MCF 10A (cell line): Measurements from ENCODE around the gene KDM4B. TPM values are rescaled to one million over a fixed set of nuclear protein-coding genes. Genes with fewer than 3 reads are reported as not detected.

ENCODE experiments used
- BruUV-seq: library from RNA; stranded (reverse); fragments of 400-500 nt; replicated peaks from 2 replicates; lab custom pipeline; 2021; lab: Mats Ljungman, UMichigan
- CTCF ChIA-PET: fragments of 300-600 bp; sonication (Branson Sonifier 250); formaldehyde crosslinking; extraction: SDS; loops from one replicate; lab custom pipeline; 2021; ENCODE audit warnings: antibody characterized with exemption, inconsistent platforms; lab: Yijun Ruan, JAX
- POLR2A ChIA-PET: fragments of 300-600, 350-650 bp; sonication (Branson Sonifier 250); formaldehyde crosslinking; extraction: SDS; loops from one replicate; lab custom pipeline; 2020; ENCODE audit warnings: antibody characterized with exemption, inconsistent platforms; lab: Yijun Ruan, JAX
- DNase-seq: peaks from one replicate; pipeline ENCODE4 v3.0.0-alpha.2; 2018; ENCODE audit not compliant: unreplicated experiment
- H3K27ac Mint-ChIP-seq: one replicate; pipeline ENCODE4 v1.8.0; 2022; ENCODE audit warnings: mild to moderate bottlenecking, low read depth, mixed read lengths; ENCODE audit not compliant: unreplicated experiment
- H3K27me3 Mint-ChIP-seq: one replicate; pipeline ENCODE4 v1.8.0; 2022; ENCODE audit warnings: mixed read lengths; ENCODE audit not compliant: insufficient read depth, unreplicated experiment
- H3K36me3 Mint-ChIP-seq: one replicate; pipeline ENCODE4 v1.8.0; 2022; ENCODE audit warnings: mild to moderate bottlenecking, moderate library complexity, mixed read lengths; ENCODE audit not compliant: insufficient read depth, unreplicated experiment
- H3K4me1 Mint-ChIP-seq: one replicate; pipeline ENCODE4 v1.8.0; 2022; ENCODE audit warnings: mixed read lengths; ENCODE audit not compliant: insufficient read depth, unreplicated experiment
- H3K4me3 Mint-ChIP-seq: one replicate; pipeline ENCODE4 v1.8.0; 2022; ENCODE audit warnings: mild to moderate bottlenecking, moderate library complexity, mixed read lengths; ENCODE audit not compliant: unreplicated experiment
- H3K9me3 Mint-ChIP-seq: one replicate; pipeline ENCODE4 v1.8.0; 2022; ENCODE audit warnings: mixed read lengths; ENCODE audit not compliant: unreplicated experiment
- intact Hi-C: fragments of 100-400 bp; cut with micrococcal nuclease; formaldehyde crosslinking; loops from 2 replicates; pipeline ENCODE4 v1.14.1; 2022
- total RNA-seq: library from RNA; stranded (reverse); gene quantifications from 2 replicates; pipeline ENCODE4 v1.2.3, GENCODE V29; 2022
- TF ChIP-seq, protein P1 (sequence below): fragments of 200-600 bp; IDR thresholded peaks from one replicate; pipeline ENCODE4 v1.8.0; 2022; ENCODE audit warnings: antibody characterized with exemption, mild to moderate bottlenecking; ENCODE audit not compliant: unreplicated experiment

Gene KDM4B
- total RNA-seq, 1 experiment from 2014 or later = 34.4 TPM

DNA sequence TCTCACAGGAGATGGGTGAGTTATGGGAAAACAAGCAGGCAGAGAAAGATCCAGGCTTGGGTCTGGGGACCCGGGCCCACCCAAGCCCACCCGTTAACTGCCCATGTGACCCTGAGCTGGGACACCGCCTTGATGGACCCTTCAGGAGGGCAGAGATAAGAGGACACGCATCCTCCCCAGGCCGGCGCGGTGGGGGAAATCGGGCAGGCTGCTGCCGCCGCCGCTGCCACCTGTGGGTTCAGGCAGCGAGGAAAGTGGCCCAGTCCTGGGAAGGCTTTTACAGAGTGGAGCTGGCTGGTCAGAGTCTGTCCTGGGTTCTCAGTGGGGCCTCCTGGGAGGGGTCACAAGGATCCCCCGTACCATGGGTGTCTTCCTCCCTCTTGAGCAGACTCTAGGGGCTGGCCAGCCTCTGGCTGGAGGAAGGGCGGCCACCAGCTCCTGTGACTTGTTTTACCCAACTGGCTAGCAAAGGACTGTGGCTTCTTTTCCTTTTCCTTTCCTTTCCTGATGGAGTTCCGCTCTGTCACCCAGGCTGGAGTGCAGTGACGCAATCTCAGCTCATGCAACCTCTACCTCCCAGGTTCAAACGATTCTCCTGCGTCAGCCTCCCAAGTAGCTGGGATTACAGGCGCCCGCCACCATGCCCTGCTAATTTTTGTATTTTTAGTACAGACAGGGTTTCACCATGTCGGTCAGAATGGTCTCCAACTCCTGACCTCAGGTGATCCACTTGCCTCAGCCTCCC lies 155.4 kb downstream of the KDM4B start:
- Mint-ChIP-seq H3K27ac (no peak overlapping the region), H3K4me1 (no peaks in the 10 kb centered on the region), H3K27me3 (no peaks in the 10 kb centered on the region), H3K9me3 (no peaks in the 10 kb centered on the region), H3K4me3 (no peak overlapping the region), H3K36me3 (peaks cover 19% of the 10 kb centered on the region)
- POLR2A ChIA-PET = no interaction called here
- intact Hi-C loops = no loop called here
- CTCF ChIA-PET = interaction anchor here (0.6 kb wide), 1 partner anchor 210 kb away, joined by 3 read pairs; no protein-coding TSS in a partner anchor
- BruUV-seq = no TSS peak
- DNase-seq = no peak
- TF ChIP-seq, protein P1, sequence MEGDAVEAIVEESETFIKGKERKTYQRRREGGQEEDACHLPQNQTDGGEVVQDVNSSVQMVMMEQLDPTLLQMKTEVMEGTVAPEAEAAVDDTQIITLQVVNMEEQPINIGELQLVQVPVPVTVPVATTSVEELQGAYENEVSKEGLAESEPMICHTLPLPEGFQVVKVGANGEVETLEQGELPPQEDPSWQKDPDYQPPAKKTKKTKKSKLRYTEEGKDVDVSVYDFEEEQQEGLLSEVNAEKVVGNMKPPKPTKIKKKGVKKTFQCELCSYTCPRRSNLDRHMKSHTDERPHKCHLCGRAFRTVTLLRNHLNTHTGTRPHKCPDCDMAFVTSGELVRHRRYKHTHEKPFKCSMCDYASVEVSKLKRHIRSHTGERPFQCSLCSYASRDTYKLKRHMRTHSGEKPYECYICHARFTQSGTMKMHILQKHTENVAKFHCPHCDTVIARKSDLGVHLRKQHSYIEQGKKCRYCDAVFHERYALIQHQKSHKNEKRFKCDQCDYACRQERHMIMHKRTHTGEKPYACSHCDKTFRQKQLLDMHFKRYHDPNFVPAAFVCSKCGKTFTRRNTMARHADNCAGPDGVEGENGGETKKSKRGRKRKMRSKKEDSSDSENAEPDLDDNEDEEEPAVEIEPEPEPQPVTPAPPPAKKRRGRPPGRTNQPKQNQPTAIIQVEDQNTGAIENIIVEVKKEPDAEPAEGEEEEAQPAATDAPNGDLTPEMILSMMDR = no peak

- Mint-ChIP-seq H3K27ac (no peak overlapping the region), H3K4me1 (no peaks in the 10 kb centered on the region)
These were observed 156.5 kb downstream of the KDM4B start for GRCh38 chr19:5125376-5125775.

GRCh38 chr19:5125797-5126497 lies 157.0 kb downstream of the KDM4B start:
- DNase-seq = no peak
- Mint-ChIP-seq H3K27ac (no peak overlapping the region), H3K27me3 (no peaks in the 10 kb centered on the region), H3K4me3 (no peak overlapping the region), H3K9me3 (no peaks in the 10 kb centered on the region), H3K4me1 (no peaks in the 10 kb centered on the region), H3K36me3 (peaks cover 19% of the 10 kb centered on the region)
- CTCF ChIA-PET = interaction anchor here (1.1 kb wide), 1 partner anchor 78 kb away, joined by 3 read pairs; no protein-coding TSS in a partner anchor
- POLR2A ChIA-PET = no interaction called here
- no TSS peak for BruUV-seq
- intact Hi-C loops = no loop called here
- TF ChIP-seq, protein P1 = no peak

More at GRCh38 chr19:5125376-5125775, 156.5 kb downstream of the KDM4B start:
- Mint-ChIP-seq H3K4me3 (no peak overlapping the region), H3K27me3 (no peaks in the 10 kb centered on the region), H3K36me3 (peaks cover 19% of the 10 kb centered on the region), H3K9me3 (no peaks in the 10 kb centered on the region)
- intact Hi-C loops = no loop called here
- no TSS peak for BruUV-seq
- TF ChIP-seq, protein P1 = no peak
- ChIA-PET POLR2A (no interaction called here), CTCF (interaction anchor here (1.1 kb wide), 1 partner anchor 78 kb away, joined by 3 read pairs; no protein-coding TSS in a partner anchor)
- DNase-seq = no peak

DNA sequence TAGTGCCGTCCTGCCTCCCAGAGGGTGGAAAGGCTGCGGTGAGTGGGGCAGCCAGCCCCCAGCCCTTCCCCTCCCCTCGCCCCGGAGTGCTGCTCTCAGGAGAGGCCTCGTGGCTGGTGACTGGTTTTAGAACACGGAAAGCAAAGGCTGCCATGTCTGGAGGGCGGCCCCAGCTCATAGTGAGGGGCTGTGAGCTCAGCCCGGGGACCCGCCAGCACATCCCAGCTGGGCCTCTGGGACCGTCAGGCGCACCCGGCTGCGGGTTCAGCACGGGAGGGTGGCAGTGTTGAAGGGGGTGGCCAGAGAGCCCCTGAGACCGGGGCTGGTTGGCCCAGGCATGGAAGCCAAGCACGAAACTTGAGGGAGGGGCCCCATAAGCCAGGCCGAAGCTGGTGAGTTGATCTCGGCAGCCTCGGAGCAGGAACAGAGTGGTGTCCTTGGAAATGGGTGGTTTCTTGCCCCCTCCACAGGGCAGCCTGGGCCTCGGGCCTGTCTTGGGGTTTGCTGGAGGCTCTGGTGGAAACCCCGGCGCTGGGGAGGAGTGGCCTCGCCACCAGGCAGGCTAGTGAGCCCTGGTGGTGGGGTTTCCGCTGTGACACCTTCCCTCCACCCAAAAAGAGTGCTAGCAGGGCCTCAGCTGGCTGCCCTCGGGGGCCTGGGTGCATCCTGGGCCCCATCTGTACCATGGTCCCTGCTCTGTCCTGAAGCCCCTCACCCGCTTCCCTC lies 157.7 kb downstream of the KDM4B start:
- POLR2A ChIA-PET = no interaction called here
- Mint-ChIP-seq H3K4me1 (no peaks in the 10 kb centered on the region), H3K27ac (no peak overlapping the region), H3K9me3 (no peaks in the 10 kb centered on the region), H3K36me3 (peaks cover 23% of the 10 kb centered on the region), H3K4me3 (no peak overlapping the region), H3K27me3 (no peaks in the 10 kb centered on the region)
- DNase-seq = no peak
- CTCF ChIA-PET = interaction anchor here (1.1 kb wide), 1 partner anchor 79 kb away, joined by 3 read pairs; no protein-coding TSS in a partner anchor
- TF ChIP-seq, protein P1 = no peak
- intact Hi-C loops = no loop called here
- no TSS peak for BruUV-seq
